ENCODE data around the gene RUFY3.
"Not testable (repeated sequence)": the region's sequence is repeated elsewhere in the genome, so short reads cannot be mapped to it uniquely, and the experiment has no call there.

The RUFY3 gene

DNA sequence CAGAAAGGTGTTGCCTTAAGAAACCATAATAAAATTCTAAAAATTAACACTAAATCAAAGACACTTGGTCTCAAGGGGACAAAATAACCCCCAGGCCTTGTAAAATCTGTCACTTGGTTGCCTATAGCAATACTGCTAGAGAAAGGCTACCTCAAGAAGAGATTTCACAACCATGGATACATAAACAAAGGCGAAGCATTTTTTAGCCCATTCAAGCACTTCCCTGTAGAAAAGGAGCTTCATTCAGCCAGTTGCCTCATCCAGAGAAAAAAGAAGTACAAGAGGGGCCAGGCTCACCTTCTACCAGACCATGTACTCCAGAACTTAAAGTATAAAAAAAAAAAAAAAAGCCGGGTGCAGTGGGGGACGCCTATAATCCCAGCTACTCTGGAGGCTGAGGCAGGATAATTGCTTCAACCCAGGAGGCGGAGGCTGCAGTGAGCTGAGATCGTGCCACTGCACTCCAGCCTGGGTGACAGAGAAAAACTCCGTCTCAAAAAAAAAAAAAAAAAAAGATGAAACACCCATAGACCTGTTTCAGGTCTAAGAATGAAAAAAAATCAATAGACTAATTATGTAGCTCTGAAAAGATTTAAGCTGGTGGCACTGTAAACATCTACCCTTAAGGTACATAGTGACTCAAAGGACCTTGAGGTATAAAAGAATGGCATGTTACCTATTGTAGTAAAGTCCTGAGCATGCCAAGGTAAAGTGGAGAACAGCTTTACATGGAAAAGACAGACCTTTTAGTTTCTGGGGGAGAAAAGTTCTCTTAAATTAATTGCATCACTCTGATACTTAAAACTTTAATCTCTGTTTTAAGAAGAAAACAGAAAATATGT is 18.0 kb downstream of the RUFY3 start:
- DNase-seq: no peak

DNA sequence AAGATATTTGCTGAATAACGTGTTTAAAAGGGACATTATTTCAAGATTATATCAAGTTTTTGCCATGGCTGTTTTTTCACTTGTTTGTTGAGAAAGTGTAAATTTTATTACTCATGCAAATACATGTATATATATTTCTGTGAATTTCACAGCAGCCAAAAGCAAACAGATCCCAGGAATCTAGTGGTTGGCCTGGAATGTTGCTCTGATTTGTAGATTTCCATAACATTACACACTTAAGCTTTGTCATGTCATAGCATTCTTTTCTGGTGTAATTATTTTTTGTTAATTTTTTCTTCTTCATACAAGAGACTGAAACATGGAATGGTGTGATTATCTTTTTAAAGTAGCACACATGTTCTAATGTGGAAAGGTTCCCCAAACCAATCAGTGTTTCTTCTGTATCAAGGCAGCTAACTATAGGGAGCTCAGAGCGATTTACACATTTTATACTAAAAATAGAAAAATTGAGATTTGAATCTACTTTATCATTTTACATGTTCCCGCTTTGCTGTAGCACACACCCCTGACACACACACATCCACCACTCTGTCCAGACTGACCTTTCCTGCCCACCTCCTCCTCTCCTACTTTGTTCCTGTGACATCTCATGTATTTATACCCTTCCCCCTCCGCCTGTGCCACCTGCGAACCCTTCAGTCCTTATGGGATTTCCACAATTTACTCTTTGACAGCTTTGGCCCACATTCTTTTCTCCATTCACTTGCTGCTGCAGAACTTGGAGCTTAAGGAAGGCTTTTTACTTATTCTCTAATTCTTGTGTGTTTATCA is 20.3 kb downstream of the RUFY3 start:
- no peak for DNase-seq

DNA sequence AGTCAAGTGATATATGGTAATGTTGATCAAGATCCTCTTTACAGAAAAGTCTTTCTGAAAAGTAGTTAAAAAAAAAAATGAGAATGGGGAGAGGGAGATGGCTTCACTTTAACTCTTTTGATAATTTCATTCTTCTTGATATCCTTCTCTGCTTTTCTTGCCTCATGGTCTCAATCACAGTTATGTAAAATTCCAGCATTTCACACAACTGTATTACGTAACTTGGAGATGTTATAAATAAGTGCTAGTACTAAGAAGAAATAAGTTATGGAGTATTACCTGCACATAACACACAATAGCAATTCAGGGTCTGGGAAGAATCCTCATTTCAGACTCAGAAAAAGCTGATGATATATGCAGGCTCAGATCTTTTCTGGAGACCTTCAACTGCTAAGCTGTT is 22.0 kb downstream of the RUFY3 start:
- DNase-seq: no peak

DNA sequence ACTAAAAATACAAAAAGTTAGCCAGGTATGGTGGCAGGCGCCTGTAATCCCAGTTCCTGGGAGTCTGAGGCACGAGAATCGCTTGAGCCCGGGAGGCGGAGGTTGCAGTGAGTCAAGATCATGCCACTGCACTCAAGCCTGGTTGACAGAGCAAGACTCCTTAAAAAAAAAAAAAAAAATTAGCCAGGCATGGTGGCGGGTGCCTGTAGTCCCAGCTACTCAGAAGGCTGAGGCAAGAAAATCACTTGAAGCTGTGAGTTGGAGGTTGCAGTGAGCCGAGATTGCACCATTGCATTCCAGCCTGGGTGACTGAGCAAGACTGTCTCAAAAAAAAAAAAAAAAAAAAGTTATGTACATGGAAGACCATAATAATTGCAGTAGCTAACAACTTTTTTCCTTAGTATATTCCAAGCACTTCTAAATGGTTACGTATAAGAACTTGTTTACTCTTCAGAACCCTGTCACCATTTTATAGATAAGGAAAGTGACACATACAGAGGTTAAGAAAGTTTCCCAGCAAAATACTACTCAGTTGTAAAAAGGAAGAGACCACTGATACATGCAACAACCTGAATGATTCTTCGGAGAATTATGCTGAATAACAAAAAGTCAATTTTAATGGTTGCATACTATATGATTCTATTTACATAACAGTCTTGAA is 24.5 kb downstream of the RUFY3 start:
- DNase-seq: no peak

DNA sequence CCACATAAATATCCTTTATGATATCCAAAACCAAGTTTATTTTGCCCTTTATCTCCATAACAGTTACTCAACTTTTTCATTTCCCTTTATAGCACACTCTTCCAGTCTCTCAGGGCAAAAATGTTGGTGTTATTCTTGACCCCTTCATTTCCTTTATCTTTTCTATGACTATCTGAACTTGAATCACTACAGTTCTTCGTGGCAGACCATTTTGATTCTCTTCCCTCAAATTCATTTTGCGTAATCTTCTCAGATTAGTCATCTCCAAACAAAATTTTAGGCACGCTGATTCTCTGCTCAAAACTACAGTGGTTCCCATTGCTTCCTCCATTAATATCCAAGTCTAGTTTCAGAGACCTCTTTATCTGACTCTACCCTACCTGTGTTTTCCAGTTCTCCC is 26.1 kb downstream of the RUFY3 start:
- DNase-seq: no peak

DNA sequence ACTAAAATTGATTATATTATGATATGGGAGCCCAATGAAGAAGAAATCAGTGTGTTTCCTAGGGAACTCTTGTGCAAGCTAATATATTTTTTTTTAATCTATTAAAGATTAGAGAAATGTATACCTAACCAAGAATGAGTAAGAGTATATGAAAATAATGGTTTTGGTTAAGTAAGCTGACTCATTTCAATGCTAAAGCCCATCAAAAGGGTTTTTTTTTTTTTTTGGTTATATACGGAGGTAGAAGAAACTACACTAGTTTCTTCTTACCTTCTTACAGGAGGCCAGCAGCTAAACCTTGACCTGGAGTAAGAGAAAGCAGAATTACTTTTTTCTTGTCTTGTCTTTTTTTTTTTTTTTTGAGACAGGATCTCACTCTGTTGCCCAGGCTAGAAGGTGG is 27.5 kb downstream of the RUFY3 start:
- DNase-seq: no peak

DNA sequence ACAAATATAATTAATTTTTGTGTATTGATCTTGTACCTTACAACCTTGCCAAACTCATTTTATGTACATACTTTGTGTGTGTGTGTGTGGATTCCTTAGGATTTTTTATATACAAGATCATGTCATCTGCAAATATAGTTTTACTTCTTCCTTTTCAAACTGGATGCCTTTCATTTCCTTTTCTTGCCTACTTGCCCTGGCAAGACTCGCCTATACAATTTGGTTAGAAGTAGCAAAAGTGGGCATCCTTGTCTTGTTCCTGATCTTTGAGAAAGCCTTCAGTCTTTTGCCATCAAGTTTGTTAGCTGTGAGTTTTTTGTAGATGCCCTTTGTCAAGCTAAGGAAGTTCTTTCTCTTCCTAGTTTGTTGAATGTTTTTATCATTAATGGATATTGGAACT is 30.5 kb downstream of the RUFY3 start:
- DNase-seq: no peak

DNA sequence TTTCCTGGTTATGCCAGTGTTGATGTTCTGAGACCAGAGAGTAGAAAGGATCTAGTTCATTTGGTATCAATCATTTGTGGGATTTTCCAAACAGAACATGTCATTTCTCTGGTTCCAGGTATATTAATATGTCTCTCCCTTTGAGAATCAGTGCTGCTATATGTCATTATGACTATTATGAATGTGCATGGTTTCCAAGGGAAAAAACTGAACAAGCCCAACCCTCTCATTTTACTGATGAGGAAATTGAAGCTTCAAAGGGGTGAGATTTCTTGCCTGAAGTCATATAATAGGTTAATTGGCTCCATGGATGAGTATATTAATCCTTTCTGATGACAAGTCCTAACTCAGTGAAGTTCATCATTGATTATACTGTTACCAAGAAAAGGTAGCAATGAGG is 31.9 kb downstream of the RUFY3 start:
- DNase-seq: no peak

DNA sequence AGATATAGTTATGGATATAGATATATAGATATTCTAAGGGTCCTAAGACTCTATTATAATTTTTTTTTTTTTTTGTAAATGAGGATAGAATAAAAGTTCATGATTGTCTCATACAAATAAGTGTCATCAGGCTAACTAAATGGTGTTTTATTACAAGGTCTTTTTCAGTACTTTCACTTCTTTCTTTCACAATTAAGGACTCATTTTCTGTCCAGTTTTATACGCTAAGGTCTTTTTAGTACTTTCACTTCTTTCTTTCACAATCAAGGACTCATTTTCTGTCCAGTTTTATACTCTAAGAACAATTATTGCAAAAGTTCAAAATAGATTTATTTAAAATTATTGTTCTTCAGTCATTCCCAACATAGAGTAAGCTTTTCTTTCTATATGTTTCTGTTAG is 32.7 kb downstream of the RUFY3 start:
- DNase-seq: no peak

DNA sequence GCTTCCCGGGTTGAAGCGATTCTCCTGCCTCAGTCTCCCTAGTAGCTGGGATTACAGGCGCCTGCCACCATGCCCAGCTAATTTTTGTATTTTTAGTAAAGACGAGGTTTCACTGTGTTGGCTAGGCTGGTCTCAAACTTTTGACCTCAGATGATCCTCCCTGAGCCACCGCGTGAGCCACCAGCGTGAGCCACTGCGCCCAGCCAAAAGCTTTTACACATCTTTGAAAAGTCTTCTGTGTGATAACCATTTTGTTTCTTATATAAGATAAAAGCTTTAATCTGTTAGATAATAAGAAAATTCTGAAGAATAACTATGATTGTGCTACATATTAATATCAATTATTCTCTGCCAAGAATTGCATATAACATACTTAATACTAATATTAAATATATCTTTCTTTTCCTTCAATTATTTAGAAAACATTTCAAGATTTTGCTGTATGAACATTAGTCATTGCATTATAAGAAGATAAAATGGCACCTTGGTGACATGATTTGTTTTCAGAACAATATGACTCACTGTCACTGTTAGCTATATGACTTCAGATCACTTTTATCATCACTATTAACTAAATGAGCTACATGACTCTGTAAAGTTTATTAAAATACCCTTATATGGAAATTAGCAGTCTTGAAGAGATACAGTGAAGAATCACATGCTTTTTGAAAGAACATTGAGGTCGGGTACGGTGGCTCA is 33.4 kb downstream of the RUFY3 start:
- no peak for DNase-seq

DNA sequence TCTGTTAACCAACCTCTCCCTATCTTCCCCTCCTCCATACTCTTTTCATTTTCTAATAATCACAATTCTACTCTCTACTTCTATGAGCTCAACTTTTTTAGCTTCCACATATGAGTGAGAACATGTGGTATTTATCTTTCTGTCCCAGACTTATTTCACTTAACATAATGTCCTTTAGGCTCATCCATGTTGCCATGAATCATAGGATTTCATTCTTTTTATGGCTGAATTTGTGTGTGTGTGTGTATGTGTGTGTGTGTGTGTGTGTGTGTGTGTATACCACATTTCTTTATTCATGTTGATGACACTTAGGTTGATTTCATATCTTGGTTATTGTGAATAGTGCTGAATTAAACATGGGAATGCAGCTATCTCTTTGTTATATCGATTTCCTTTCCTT is 37.4 kb downstream of the RUFY3 start:
- no peak for DNase-seq

DNA sequence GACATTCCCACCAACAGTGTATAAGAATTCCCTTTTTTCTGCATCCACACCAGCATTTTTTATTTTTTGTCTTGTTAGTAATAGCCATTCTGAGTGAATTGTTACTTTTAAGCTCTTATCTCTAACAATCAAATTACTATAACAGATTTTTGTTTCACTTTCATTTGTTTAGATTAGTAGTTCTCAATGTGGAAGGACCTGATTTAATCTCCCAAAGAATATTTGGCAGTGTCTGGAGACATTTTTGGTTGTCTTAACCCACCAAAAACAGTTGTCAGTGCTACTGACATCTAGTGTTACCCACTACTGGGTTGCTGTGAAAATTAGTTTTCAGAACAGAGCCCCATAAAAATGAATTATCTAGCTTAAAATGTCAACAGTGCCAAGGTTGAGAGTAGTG is 37.9 kb downstream of the RUFY3 start:
- no peak for DNase-seq

DNA sequence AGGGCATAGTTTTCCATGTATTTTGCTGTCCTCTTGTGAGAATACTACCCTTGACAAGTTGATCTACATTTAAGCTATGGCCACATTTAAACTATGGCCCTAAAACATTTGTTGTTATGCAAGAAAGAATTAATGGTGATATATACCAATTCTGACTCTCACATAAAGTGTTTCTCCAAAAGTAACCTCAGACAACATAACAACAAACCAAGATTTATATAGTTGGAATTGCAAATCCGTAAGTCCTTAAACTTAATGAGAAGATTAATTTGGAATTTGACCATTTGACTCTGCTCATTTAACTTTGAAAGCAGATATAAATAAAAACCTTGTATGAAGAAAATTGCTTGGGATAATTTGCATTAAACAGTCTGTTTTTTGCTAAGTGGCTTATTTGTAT is 38.9 kb downstream of the RUFY3 start:
- DNase-seq: no peak

DNA sequence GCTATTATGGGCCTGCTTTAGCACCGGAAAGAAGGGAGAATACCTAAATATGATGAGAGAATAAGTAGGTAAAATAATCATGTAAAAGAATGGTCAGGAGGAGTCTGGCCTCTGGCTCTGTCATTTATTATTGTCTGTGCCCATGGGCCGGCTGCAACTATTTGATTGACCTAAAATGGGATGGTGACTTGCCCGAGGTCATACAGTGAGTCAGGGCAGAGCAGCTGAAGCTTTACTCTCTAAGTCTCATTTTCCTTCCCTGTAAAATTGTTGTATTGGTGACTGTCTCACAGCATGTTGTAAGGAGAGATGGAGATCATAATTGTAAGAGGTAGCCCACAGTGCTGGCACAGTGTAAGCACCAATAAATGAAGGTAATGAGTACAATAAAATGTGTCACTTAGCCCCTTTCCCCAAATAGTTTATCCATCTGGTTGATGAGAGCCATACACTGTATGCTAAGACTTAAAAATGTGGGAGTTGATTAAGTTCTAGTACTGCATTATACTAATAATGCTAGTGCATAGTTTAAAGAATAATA is 39.6 kb downstream of the RUFY3 start:
- DNase-seq: no peak

DNA sequence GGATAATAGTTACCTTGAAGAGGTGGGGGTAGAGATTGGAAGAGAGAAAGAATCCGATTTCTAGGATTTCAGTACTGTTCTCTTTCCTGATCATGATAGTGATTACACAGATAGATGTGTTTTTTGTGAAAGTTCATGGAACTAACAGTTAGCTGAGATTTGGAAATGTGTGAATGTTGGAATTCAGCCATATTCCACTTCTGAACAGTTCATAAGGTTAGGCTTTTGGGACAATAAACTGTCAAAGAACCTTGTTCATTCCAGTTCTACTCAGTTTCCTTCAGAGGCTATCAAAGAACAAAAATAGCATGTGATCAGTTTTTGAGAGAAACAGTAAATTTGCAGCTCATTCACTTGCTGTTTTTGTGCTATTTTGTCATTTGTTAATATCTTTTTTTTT is 43.6 kb downstream of the RUFY3 start:
- DNase-seq: no peak

DNA sequence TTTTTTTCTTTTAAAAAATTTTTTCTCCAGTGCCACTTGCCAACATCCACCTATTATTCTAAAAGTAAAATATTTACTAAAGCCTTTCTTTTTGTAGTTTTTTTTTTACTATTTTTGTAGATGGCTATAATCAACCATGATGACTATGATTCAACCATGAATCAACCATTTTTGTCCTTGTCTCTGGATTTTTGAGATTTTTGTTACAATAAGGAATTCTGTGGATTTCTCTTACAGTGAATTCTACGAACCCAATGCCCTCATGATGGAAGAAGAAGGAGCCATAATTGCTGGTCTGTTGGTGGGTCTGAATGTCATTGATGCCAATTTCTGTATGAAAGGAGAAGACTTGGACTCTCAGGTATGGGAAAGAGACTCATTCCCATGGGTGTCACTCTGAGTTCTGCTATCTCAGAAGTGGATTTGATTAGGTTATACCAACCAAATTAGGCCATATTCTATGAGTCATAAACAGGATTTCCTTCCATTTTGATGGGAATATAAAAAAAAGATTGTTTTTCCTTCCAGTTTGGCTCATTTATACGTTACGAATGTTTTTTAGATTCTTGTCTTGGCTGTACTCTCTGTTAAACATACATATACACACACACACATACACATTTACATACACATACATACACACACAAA is 46.7 kb downstream of the RUFY3 start:
- no peak for DNase-seq

DNA sequence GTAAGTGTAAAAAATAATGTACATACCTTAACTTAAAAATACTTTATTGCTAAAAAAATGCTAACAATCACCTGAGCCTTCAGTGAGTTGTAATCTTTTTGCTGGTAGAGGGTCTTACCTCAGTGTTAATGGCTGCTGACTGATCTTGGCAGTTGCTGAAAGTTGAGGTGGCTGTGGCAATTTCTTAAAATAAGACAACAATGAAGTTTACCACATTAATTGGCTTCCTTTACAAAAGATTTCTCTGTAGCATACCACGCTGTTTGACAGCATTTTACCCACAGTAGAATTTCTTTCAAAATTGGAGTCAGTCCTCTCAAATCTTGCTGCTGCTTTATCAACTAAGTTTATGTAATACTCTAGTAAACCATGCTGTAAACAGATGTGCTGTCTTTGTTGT is 47.6 kb downstream of the RUFY3 start:
- not testable (repeated sequence) for DNase-seq

DNA sequence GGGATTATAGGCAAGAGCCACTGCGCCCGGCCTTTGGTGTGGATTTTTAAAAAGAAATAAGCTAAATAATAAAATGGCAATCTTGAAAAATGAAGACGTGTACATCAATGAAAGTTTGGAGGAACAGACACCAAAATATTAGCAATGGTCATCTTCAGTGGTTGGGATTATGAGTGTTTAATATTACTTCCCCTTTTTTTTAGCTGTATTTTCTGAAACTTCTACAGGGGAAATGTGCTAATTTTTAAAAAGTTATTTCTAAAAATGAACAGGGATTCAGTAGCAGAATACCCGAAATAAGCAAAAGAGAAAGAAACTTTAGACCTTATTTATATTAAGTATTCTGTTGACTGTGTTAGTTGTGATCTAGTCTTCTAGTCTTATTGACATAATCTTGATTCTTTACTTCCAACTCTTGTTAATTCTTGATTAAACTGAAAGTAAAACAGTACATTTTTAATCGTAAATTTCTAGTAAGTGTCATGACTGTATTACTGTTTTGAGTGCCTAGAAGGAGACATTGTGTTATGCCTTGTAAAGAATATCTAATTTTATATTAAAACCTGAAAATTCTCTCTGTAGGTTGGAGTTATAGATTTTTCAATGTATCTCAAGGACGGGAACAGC is 51.3 kb downstream of the RUFY3 start:
- DNase-seq: no peak

DNA sequence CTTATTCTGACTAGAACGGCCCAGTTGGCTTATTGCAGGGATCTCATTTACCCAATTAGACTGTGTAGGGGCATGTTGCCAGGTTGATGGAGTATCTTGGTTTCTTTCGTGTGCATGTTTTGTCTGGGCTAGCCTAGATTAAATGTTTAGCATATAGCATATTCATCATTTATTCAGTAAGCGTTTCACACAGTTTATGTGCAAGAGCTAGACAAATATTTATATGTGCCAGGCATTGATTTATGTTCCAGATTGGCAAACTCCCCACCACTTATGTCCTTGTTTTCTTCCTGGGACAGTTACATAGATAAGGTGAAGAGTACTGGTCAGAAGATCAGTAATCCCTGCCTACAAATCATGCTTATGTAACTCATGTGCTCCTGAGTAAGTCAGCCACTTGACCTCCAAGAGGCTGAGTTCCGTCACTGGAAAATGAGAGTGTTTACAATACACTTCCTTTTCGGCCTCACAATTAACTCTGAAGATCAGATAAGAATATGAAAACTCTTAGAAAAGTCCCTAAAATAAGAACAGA is 57.2 kb downstream of the RUFY3 start:
- no peak for DNase-seq

DNA sequence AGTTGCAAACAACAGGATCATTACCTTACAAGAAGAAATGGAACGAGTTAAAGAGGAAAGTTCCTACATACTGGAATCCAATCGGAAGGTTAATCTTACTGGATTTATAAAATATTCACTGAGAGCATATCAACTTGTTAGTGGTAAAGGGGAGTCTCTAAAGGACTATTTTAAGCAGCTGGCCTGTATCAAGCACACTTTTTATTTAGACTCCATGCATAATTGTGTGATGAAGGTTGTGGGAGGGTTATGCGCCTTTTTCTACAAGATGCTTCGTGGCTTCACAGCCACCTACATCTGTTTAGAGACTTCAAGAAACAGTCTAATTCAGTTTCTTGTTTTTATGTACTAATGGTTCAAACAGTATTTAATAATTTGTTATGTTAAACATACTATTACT is 61.3 kb downstream of the RUFY3 start:
- DNase-seq: no peak

DNA sequence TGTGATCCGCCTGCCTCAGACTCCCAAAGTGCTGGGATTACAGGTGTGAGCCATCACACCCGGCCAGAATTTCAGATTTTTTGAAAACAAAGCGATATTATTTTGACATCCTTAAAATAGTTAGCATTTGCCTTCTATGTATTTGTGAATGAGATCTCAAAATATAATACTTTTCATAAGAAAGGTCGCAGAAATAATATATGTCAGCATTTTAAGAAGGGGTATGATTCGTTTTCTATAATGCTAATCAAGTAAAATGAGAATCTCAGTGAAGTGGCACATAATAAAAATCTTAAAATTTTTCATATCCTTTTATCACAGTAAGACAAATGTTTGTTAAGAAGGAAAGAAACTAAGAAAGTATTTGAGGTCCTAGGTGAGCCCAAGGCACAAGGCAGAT is 65.7 kb downstream of the RUFY3 start:
- no peak for DNase-seq

DNA sequence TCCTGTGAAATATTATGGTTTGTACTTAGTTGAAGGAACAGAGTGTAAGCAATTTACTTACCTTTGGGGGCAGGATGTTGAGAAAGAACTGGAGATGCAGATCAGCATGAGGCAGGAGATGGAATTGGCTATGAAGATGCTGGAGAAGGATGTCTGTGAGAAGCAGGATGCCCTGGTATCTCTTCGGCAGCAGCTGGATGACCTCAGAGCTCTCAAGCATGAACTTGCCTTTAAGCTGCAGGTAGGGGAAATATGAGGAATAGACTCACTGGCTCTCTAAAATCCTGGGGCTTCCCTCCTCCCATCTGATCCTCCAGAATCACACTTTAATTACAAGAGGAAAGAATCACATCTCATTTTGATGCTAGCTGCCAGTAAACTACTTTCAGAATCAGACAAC is 67.0 kb downstream of the RUFY3 start:
- DNase-seq: no peak
